ENCODE data around the gene PYCR2. TPM values are rescaled to one million over a fixed set of nuclear protein-coding genes. Genes with fewer than 3 reads are reported as not detected.
"Not testable (repeated sequence)": the region's sequence is repeated elsewhere in the genome, so short reads cannot be mapped to it uniquely, and the experiment has no call there.

The PYCR2 gene
- total RNA-seq, 1 donor = 15.1 TPM

GRCh38 chr1:225949041-225949440 lies 25.0 kb upstream of the PYCR2 start:
- Histone ChIP-seq H3K4me3 (ENCODE audit: low read length) (no peak overlapping the region), H3K9me3 (ENCODE audit: low read depth, low read length) (no peaks in the 10 kb centered on the region), H3K27me3 (ENCODE audit: insufficient read depth, low read length) (no peaks in the 10 kb centered on the region), H3K4me1 (ENCODE audit: insufficient read depth, low read length) (peaks cover 14% of the 10 kb centered on the region)

- Histone ChIP-seq H3K27me3 (ENCODE audit: insufficient read depth, low read length) (no peaks in the 10 kb centered on the region), H3K4me3 (ENCODE audit: low read length) (no peak overlapping the region), H3K9me3 (ENCODE audit: low read depth, low read length) (no peaks in the 10 kb centered on the region), H3K4me1 (ENCODE audit: insufficient read depth, low read length) (peaks cover 15% of the 10 kb centered on the region)
Observed at GRCh38 chr1:225946803-225947202, 22.8 kb upstream of the PYCR2 start.

DNA sequence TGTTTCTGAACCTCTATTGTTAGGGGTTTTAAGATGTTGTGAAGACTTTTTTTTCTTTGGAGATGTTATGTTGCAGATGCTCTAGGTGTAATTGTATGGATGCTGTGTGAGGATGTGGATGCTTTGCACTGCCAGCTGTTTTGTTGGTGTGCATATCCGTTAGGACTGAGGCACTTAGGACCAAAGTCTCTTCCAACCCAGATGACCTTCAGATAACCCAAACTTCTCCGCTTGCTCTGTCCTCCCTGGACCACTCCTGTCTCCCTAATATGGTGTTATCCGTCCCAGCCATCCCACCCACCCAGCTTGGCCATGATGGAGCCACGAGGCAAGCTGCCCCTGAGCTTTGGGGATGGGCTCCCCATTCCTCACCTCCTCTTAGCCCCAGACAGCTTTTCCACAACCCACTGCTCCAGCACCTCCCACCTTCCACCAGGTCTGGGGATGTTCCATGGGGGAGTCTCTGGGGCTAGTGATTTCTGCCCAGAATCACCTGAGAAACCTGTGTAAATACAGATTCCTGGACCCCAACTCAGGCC lies 22.1 kb upstream of the PYCR2 start:
- Histone ChIP-seq H3K9me3 (ENCODE audit: low read depth, low read length) (no peaks in the 10 kb centered on the region), H3K27me3 (ENCODE audit: insufficient read depth, low read length) (no peaks in the 10 kb centered on the region), H3K4me3 (ENCODE audit: low read length) (no peak overlapping the region), H3K4me1 (ENCODE audit: insufficient read depth, low read length) (peaks cover 11% of the 10 kb centered on the region)

GRCh38 chr1:225945564-225945963 lies 21.5 kb upstream of the PYCR2 start:
- no peaks in the 10 kb centered on the region for H3K9me3 ChIP-seq (ENCODE audit: low read depth, low read length)
- H3K4me1 ChIP-seq (ENCODE audit: insufficient read depth, low read length) = peaks cover 11% of the 10 kb centered on the region
- H3K27me3 ChIP-seq (ENCODE audit: insufficient read depth, low read length) = no peaks in the 10 kb centered on the region
- H3K4me3 ChIP-seq (ENCODE audit: low read length) = no peak overlapping the region

- Histone ChIP-seq H3K27me3 (ENCODE audit: insufficient read depth, low read length) (no peaks in the 10 kb centered on the region), H3K9me3 (ENCODE audit: low read depth, low read length) (no peaks in the 10 kb centered on the region), H3K4me3 (ENCODE audit: low read length) (no peak overlapping the region), H3K4me1 (ENCODE audit: insufficient read depth, low read length) (peaks cover 11% of the 10 kb centered on the region)
Observed at GRCh38 chr1:225944951-225945350, 20.9 kb upstream of the PYCR2 start.

DNA sequence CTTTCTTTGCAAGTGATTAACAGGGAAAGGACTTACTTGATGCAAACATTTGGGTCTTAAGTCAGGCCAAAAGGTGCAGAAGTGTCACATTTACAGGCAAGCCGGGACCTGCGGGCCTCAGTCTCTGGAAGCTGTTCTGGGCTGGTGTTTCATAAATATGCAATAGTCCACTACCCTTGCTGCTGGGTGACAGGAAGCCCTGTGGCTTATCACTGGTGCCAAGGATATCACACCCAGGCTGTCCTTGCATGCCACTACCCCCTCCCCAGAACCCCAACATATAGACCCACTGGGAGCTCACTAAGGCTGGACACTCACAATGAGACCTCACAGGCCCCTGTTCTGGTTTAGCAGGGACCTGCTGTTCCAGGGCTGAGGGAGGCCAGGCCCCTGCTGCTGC lies 20.3 kb upstream of the PYCR2 start:
- no peak overlapping the region for H3K4me3 ChIP-seq (ENCODE audit: low read length)
- no peaks in the 10 kb centered on the region for H3K27me3 ChIP-seq (ENCODE audit: insufficient read depth, low read length)
- no peaks in the 10 kb centered on the region for H3K9me3 ChIP-seq (ENCODE audit: low read depth, low read length)
- peaks cover 11% of the 10 kb centered on the region for H3K4me1 ChIP-seq (ENCODE audit: insufficient read depth, low read length)

- H3K27me3 ChIP-seq (ENCODE audit: insufficient read depth, low read length) = no peaks in the 10 kb centered on the region
- H3K4me1 ChIP-seq (ENCODE audit: insufficient read depth, low read length) = peaks cover 11% of the 10 kb centered on the region
- no peaks in the 10 kb centered on the region for H3K9me3 ChIP-seq (ENCODE audit: low read depth, low read length)
- no peak overlapping the region for H3K4me3 ChIP-seq (ENCODE audit: low read length)
Observed at GRCh38 chr1:225943582-225943981, 19.5 kb upstream of the PYCR2 start.

- no peaks in the 10 kb centered on the region for H3K27me3 ChIP-seq (ENCODE audit: insufficient read depth, low read length)
- H3K4me1 ChIP-seq (ENCODE audit: insufficient read depth, low read length) = peaks cover 11% of the 10 kb centered on the region
- no peaks in the 10 kb centered on the region for H3K9me3 ChIP-seq (ENCODE audit: low read depth, low read length)
- no peak overlapping the region for H3K4me3 ChIP-seq (ENCODE audit: low read length)
Observed at GRCh38 chr1:225942574-225942973, 18.5 kb upstream of the PYCR2 start.

- Histone ChIP-seq H3K27me3 (ENCODE audit: insufficient read depth, low read length) (no peaks in the 10 kb centered on the region), H3K9me3 (ENCODE audit: low read depth, low read length) (no peaks in the 10 kb centered on the region), H3K4me3 (ENCODE audit: low read length) (no peak overlapping the region), H3K4me1 (ENCODE audit: insufficient read depth, low read length) (peaks cover 11% of the 10 kb centered on the region)
Observed at GRCh38 chr1:225941942-225942222, 17.8 kb upstream of the PYCR2 start.

- Histone ChIP-seq H3K4me3 (ENCODE audit: low read length) (no peak within 1 kb of the TSS), H3K9me3 (ENCODE audit: low read depth, low read length) (no peaks in the 10 kb centered on the region), H3K27me3 (ENCODE audit: insufficient read depth, low read length) (no peaks in the 10 kb centered on the region), H3K4me1 (ENCODE audit: insufficient read depth, low read length) (peaks cover 11% of the 10 kb centered on the region)
Observed at GRCh38 chr1:225941187-225941941, 17.3 kb upstream of the PYCR2 start, which contains the start of gene LEFTY2. Gene LEFTY2 (minus strand): TSS chr1:225941220. CDS start chr1:225941140, 80 bp downstream.

DNA sequence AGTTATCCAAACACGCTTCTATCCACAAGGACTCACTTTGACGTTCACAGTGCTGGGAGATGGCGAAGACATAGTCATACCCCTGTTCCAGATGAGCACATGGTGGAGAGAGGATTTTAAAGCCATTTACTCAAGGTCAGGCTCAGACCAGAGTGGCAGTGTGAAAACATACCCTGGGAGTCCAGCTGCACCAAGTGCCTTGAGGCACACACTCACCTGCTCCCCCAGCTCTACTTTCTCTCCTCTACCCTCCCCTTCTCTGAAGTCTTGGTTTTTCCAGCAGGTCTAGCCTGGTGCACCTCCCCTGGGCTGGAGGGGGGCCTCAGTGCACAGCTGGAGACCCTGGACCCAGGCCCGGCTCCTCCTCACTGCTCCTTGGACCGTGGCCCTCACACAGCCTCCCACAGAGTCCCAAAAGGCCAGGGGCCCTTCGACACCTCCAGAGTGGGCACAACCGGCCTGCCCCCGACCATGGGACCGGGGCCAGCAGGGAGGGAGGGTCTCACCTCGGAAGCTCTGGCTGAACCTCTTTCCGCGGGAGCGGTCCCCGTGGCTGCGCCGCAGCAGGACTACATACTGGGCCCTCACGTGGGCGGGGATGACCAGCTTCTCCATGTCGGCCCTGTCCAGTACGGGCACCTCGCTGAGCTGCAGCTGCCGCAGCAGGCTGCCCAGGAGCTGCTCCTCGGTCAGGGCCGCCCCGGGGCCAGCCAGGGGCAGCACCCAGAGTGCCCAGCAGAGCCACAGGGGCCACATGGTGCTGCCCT lies 16.5 kb upstream of the PYCR2 start:
- peaks cover 11% of the 10 kb centered on the region for H3K4me1 ChIP-seq (ENCODE audit: insufficient read depth, low read length)
- no peaks in the 10 kb centered on the region for H3K9me3 ChIP-seq (ENCODE audit: low read depth, low read length)
- no peak overlapping the region for H3K4me3 ChIP-seq (ENCODE audit: low read length)
- no peaks in the 10 kb centered on the region for H3K27me3 ChIP-seq (ENCODE audit: insufficient read depth, low read length)

DNA sequence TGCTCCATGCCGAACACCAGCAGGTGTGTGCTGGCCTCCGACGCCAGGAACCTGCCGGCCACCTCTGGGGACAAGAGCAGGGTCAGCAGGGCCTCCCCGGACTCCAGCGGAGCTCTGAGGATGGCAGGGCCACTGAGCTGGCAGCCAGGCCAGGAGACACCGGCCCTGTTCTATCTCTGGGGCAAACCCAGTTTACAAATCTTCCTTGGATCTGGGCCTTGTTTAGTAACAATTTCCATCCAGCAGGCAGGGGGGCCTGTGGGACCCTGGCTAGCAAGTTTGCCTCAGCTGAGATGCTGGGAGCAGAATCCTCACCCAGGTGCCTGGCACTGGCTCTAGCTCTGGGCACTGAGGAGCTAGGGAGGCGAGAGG lies 15.9 kb upstream of the PYCR2 start:
- H3K27me3 ChIP-seq (ENCODE audit: insufficient read depth, low read length); H3K9me3 ChIP-seq (ENCODE audit: low read depth, low read length); H3K4me3 ChIP-seq (ENCODE audit: low read length): not testable (repeated sequence)

GRCh38 chr1:225939097-225939938 lies 15.3 kb upstream of the PYCR2 start:
- not testable (repeated sequence) for H3K4me3 ChIP-seq (ENCODE audit: low read length); H3K27me3 ChIP-seq (ENCODE audit: insufficient read depth, low read length); H3K9me3 ChIP-seq (ENCODE audit: low read depth, low read length); H3K4me1 ChIP-seq (ENCODE audit: insufficient read depth, low read length)

More for the DNA sequence above, 15.9 kb upstream of the PYCR2 start:
- not testable (repeated sequence) for H3K4me1 ChIP-seq (ENCODE audit: insufficient read depth, low read length)

- no peak overlapping the region for H3K4me3 ChIP-seq (ENCODE audit: low read length)
- H3K4me1 ChIP-seq (ENCODE audit: insufficient read depth, low read length) = no peaks in the 10 kb centered on the region
- H3K9me3 ChIP-seq (ENCODE audit: low read depth, low read length) = no peaks in the 10 kb centered on the region
- no peaks in the 10 kb centered on the region for H3K27me3 ChIP-seq (ENCODE audit: insufficient read depth, low read length)
Observed at GRCh38 chr1:225937048-225937968, 13.3 kb upstream of the PYCR2 start.

All from mononuclear cell (primary cell).